ENCODE data around the gene GATAD2A.

The GATAD2A gene, protein sequence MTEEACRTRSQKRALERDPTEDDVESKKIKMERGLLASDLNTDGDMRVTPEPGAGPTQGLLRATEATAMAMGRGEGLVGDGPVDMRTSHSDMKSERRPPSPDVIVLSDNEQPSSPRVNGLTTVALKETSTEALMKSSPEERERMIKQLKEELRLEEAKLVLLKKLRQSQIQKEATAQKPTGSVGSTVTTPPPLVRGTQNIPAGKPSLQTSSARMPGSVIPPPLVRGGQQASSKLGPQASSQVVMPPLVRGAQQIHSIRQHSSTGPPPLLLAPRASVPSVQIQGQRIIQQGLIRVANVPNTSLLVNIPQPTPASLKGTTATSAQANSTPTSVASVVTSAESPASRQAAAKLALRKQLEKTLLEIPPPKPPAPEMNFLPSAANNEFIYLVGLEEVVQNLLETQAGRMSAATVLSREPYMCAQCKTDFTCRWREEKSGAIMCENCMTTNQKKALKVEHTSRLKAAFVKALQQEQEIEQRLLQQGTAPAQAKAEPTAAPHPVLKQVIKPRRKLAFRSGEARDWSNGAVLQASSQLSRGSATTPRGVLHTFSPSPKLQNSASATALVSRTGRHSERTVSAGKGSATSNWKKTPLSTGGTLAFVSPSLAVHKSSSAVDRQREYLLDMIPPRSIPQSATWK

GRCh38 chr19:19404879-19405860 is at the start of gene GATAD2A:
Gene GATAD2A (plus strand): TSS chr19:19405675. CDS start chr19:19465346, 59,671 bp downstream.
- TF ChIP-seq, protein P1, sequence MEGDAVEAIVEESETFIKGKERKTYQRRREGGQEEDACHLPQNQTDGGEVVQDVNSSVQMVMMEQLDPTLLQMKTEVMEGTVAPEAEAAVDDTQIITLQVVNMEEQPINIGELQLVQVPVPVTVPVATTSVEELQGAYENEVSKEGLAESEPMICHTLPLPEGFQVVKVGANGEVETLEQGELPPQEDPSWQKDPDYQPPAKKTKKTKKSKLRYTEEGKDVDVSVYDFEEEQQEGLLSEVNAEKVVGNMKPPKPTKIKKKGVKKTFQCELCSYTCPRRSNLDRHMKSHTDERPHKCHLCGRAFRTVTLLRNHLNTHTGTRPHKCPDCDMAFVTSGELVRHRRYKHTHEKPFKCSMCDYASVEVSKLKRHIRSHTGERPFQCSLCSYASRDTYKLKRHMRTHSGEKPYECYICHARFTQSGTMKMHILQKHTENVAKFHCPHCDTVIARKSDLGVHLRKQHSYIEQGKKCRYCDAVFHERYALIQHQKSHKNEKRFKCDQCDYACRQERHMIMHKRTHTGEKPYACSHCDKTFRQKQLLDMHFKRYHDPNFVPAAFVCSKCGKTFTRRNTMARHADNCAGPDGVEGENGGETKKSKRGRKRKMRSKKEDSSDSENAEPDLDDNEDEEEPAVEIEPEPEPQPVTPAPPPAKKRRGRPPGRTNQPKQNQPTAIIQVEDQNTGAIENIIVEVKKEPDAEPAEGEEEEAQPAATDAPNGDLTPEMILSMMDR (IDR thresholded peaks at IDR 0.05; ENCODE audit: insufficient read depth, missing control alignments), result no peak
- no peak for FAIRE-seq
- DNase-seq (ENCODE audit: insufficient read length, low spot score), result peak; percentile 36

DNA sequence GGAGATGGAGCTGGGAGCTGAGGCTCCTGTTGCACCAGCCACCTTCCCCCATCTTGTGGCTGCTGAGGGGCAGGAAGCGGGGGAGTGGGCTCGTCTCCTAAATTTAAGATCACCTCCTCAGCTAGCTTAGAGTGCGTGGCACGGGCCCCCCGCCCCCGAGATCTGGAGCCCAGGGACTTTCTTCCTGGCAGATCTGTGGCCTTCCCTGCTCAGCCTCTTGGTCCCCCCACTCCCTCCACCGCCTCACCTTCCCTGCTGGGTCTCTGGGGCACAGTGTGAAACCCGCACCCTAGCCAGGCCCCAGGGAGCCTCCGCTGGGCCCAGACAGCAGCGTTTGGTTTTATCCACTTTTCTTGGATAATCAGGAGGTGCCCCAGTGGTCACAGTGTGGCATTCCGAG is 49.0 kb upstream of the GATAD2A start:
- DNase-seq (ENCODE audit: insufficient read length, low spot score) (no peak), FAIRE-seq (no peak)
- TF ChIP-seq, protein P1 (IDR thresholded peaks at IDR 0.05; ENCODE audit: insufficient read depth, missing control alignments), result no peak

DNA sequence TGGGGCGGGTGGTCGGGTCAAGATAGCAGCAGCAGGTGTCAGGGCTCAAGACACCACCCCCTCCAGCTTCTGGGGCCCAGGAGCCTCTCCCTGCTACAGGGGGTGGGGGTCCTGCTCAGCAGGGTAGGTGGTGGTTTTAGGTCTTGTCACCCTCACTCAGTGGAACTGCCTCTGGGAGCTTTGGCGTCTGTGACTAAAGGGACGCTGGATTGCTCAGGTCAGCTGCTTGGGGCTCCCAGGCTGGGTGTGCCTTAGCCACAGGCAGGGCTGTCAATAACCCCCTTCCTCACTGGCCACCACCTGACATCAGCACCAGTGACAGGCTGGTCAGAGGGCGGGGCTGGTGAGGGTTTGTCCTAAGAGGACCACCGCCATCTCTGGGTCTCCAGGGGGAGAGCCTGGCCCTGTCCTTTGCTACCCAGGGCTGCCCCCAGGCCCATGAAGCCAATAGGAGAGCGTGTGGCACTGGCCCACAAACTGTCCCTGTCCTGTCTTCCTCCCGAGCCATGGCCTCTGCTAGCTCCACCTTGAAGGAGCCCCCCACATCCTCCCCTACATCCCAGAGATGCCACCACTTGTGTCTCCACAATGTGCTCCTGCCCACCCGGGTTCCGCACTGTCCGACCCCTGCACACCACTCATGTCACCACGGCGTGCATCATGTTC is 48.4 kb upstream of the GATAD2A start:
- FAIRE-seq, result no peak

GRCh38 chr19:19361075-19361594 is 44.3 kb upstream of the GATAD2A start:
- no peak for FAIRE-seq
- DNase-seq (ENCODE audit: insufficient read length, low spot score), result peak; percentile 66
- TF ChIP-seq, protein P1 (IDR thresholded peaks at IDR 0.05; ENCODE audit: insufficient read depth, missing control alignments), result peak; percentile 56

More for the DNA sequence above, 48.4 kb upstream of the GATAD2A start:
- TF ChIP-seq, protein P1 (IDR thresholded peaks at IDR 0.05; ENCODE audit: insufficient read depth, missing control alignments), result no peak
- no peak for DNase-seq (ENCODE audit: insufficient read length, low spot score)

- TF ChIP-seq, protein P1 (IDR thresholded peaks at IDR 0.05; ENCODE audit: insufficient read depth, missing control alignments), result no peak
- peak; percentile 13 for DNase-seq (ENCODE audit: insufficient read length, low spot score)
- no peak for FAIRE-seq
Observed at GRCh38 chr19:19362075-19362474, 43.4 kb upstream of the GATAD2A start.
